ENCODE data around the gene ISOC2. TPM values are rescaled to one million over a fixed set of nuclear protein-coding genes. Genes with fewer than 3 reads are reported as not detected.
"Not testable (repeated sequence)": the region's sequence is repeated elsewhere in the genome, so short reads cannot be mapped to it uniquely, and the experiment has no call there.

The ISOC2 gene
- polyA plus RNA-seq, 5 donors = 21.5 to 53.9 (median 25.7) TPM

- DNase-seq = no peak
Measured at GRCh38 chr19:55443045-55443823, 18.2 kb downstream of the ISOC2 start, which contains the start of gene SHISA7. TSS of gene SHISA7 (minus strand) at chr19:55443300. CDS start at chr19:55442863, 437 bp downstream.

- DNase-seq = no peak
Measured at GRCh38 chr19:55442372-55442961, 19.0 kb downstream of the ISOC2 start.

GRCh38 chr19:55441692-55442321 lies 19.6 kb downstream of the ISOC2 start:
- DNase-seq = no peak

- DNase-seq = no peak
Measured at GRCh38 chr19:55441319-55441691, 20.1 kb downstream of the ISOC2 start.

GRCh38 chr19:55440411-55441105 lies 20.9 kb downstream of the ISOC2 start:
- no peak for DNase-seq

GRCh38 chr19:55439052-55439451 lies 22.4 kb downstream of the ISOC2 start:
- DNase-seq = no peak

- DNase-seq = peak; percentile 51 to 63
Measured at GRCh38 chr19:55437410-55437809, 24.0 kb downstream of the ISOC2 start.

GRCh38 chr19:55436847-55437246 lies 24.6 kb downstream of the ISOC2 start:
- DNase-seq = no peak

GRCh38 chr19:55435020-55435419 lies 26.4 kb downstream of the ISOC2 start:
- DNase-seq = no peak

- DNase-seq = no peak
Measured at GRCh38 chr19:55434356-55434919, 27.0 kb downstream of the ISOC2 start.

GRCh38 chr19:55433292-55433691 lies 28.1 kb downstream of the ISOC2 start:
- DNase-seq = no peak

- no peak for DNase-seq
Measured at GRCh38 chr19:55432241-55432959, 29.0 kb downstream of the ISOC2 start.

- no peak for DNase-seq
Measured at GRCh38 chr19:55431183-55431582, 30.3 kb downstream of the ISOC2 start.

GRCh38 chr19:55426042-55426441 lies 35.4 kb downstream of the ISOC2 start:
- DNase-seq = no peak

GRCh38 chr19:55424518-55424917 lies 36.9 kb downstream of the ISOC2 start:
- no peak for DNase-seq

- no peak for DNase-seq
Measured at GRCh38 chr19:55423225-55424005, 38.0 kb downstream of the ISOC2 start.

- not testable (repeated sequence) for DNase-seq
Measured at GRCh38 chr19:55421281-55421680, 40.2 kb downstream of the ISOC2 start.

GRCh38 chr19:55419624-55420236 lies 41.7 kb downstream of the ISOC2 start:
- no peak for DNase-seq

GRCh38 chr19:55419103-55419502 lies 42.3 kb downstream of the ISOC2 start:
- DNase-seq = no peak

- peak; percentile 59 for DNase-seq
Measured at GRCh38 chr19:55418185-55418584, 43.3 kb downstream of the ISOC2 start.

Data from right lung (tissue), 5 donors.